Suprapubic skin (tissue), 4 donors: Measurements from ENCODE around the gene PPP6R2.

ENCODE experiments used
- CTCF ChIP-seq, 2 donors: fragments of 200-600 bp in 1 of 2; fragments of 450-650 bp in 1 of 2; sonication (generic) in 1 of 2; IDR thresholded peaks; one replicate each; pipeline ENCODE4 v1.5.1; 2016 to 2019; ENCODE audit warnings: antibody characterized with exemption in 2 of 2, mild to moderate bottlenecking in 1 of 2, moderate library complexity in 1 of 2
- EP300 ChIP-seq: sonication (generic); formaldehyde crosslinking; IDR thresholded peaks from one replicate; pipeline ENCODE4 v1.6.1; 2017; ENCODE audit warnings: antibody characterized with exemption
- POLR2A ChIP-seq, 2 donors: fragments of 450-650 bp; IDR thresholded peaks; one replicate each; pipeline ENCODE4 v1.6.1; 2017; ENCODE audit warnings: antibody characterized with exemption in 2 of 2, mild to moderate bottlenecking in 2 of 2, moderate library complexity in 2 of 2
- POLR2AphosphoS5 ChIP-seq, 3 donors: sonication (generic); formaldehyde crosslinking; IDR thresholded peaks; one replicate each; pipeline ENCODE4 v1.6.1; 2017; ENCODE audit warnings: antibody characterized with exemption in 3 of 3

GRCh38 chr22:50416996-50417395, 73.9 kb downstream of the PPP6R2 start:
- TF ChIP-seq POLR2A (IDR thresholded peaks at IDR 0.05): no peak
- TF ChIP-seq CTCF (IDR thresholded peaks at IDR 0.05): no peak
- no peak for TF ChIP-seq POLR2AphosphoS5 (IDR thresholded peaks at IDR 0.05)
- no peak for TF ChIP-seq EP300
